ENCODE measurements around the gene POTEM. TPM values are rescaled to one million over a fixed set of nuclear protein-coding genes. Genes with fewer than 3 reads are reported as not detected.
"Not testable (repeated sequence)": the region's sequence is repeated elsewhere in the genome, so short reads cannot be mapped to it uniquely, and the experiment has no call there.

The POTEM gene
- total RNA-seq, 1 experiment from 2014 or later: not detected

DNA sequence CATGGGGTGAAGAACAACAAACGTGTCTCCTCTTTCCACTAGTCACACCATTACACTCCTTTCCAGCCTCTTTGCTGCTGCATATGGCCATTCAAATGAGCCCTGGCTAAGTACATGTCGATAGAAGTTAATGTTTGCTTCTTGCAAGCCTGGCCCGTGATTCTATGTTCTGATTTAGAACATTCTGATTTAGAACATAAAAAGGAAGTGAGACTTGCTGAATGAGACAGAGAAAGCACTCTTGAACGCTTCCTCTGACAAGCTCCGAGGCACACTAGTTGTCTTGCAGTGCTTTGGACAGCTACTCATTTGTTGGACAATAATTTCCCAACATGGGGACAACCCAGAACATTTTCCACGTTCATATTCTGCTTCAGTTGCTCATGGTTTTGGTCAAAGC is 5.1 kb upstream of the POTEM start:
- CTCF ChIA-PET; H3K9me3 Mint-ChIP-seq (ENCODE audit: low read depth, unreplicated experiment); DNase-seq; H3K27me3 Mint-ChIP-seq (ENCODE audit: unreplicated experiment); H3K36me3 Mint-ChIP-seq (ENCODE audit: insufficient read depth, unreplicated experiment); BruUV-seq (replicated peaks); intact Hi-C loops (cut with micrococcal nuclease; ENCODE audit: unreplicated experiment); H3K27ac Mint-ChIP-seq (ENCODE audit: unreplicated experiment); H3K4me1 Mint-ChIP-seq (ENCODE audit: low read depth, unreplicated experiment); H3K4me3 Mint-ChIP-seq (ENCODE audit: low read depth, unreplicated experiment): not testable (repeated sequence)

DNA sequence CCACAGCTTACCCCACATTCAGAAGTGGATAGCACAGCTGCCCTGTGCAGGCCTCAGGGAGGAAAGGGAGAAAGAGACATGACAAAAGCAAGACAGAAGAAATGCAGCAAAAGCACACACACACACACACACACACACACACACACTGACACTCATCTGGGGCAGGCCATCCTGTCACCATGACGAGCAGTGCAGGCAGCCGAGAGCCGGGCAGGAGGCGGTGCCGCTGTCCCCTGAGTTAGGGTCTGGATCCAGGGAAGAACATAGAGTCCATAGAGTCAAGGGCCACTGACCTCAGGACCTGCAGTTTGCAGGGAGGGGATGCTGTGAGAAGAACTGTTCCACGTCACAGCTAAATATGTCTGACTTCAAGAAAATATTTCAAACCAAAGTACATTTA is 4.0 kb upstream of the POTEM start:
- H3K36me3 Mint-ChIP-seq (ENCODE audit: insufficient read depth, unreplicated experiment); intact Hi-C loops (cut with micrococcal nuclease; ENCODE audit: unreplicated experiment); H3K27me3 Mint-ChIP-seq (ENCODE audit: unreplicated experiment); H3K4me1 Mint-ChIP-seq (ENCODE audit: low read depth, unreplicated experiment); H3K27ac Mint-ChIP-seq (ENCODE audit: unreplicated experiment); DNase-seq; CTCF ChIA-PET; H3K9me3 Mint-ChIP-seq (ENCODE audit: low read depth, unreplicated experiment); H3K4me3 Mint-ChIP-seq (ENCODE audit: low read depth, unreplicated experiment); BruUV-seq (replicated peaks): not testable (repeated sequence)

DNA sequence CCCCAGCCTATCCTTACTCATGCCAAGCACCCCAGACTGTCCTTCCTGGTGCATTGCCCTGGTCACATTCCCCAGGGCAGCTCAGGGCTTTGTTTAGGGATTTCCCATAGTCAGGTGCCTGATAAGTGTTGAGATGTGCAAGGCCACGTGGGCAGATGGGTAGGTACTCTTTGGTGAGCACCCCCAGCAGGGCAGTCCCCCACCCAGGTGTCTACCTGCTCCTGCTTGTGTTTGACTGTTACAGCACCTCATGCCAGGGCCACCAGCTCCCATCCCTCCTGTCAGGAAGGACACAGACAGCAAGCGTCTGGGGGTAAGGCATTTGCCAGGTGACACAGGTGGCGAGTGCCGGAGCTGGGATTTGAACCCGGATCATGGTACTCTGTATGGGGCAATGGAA is 2.4 kb upstream of the POTEM start:
- H3K27ac Mint-ChIP-seq (ENCODE audit: unreplicated experiment); H3K36me3 Mint-ChIP-seq (ENCODE audit: insufficient read depth, unreplicated experiment); H3K27me3 Mint-ChIP-seq (ENCODE audit: unreplicated experiment); intact Hi-C loops (cut with micrococcal nuclease; ENCODE audit: unreplicated experiment); H3K4me1 Mint-ChIP-seq (ENCODE audit: low read depth, unreplicated experiment); CTCF ChIA-PET; DNase-seq; H3K9me3 Mint-ChIP-seq (ENCODE audit: low read depth, unreplicated experiment); H3K4me3 Mint-ChIP-seq (ENCODE audit: low read depth, unreplicated experiment); BruUV-seq (replicated peaks): not testable (repeated sequence)

DNA sequence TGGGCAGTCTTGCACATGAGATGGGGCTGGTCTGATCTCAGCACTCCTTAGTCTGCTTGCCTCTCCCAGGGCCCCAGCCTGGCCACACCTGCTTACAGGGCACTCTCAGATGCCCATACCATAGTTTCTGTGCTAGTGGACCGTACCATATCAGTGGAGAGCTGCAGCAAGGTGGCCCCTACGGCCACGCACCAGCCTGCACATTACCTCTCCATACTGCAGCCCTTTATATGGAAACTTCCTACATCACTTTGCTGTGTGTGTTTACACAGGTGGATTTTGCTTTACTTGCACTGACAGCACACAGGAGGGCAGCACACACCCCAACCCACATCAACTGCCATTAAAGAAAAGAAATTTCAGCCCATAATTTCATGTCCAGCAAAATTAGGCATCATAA is 35.3 kb downstream of the POTEM start:
- H3K36me3 Mint-ChIP-seq (ENCODE audit: insufficient read depth, unreplicated experiment); H3K9me3 Mint-ChIP-seq (ENCODE audit: low read depth, unreplicated experiment); H3K4me1 Mint-ChIP-seq (ENCODE audit: low read depth, unreplicated experiment); H3K4me3 Mint-ChIP-seq (ENCODE audit: low read depth, unreplicated experiment); intact Hi-C loops (cut with micrococcal nuclease; ENCODE audit: unreplicated experiment); DNase-seq; H3K27me3 Mint-ChIP-seq (ENCODE audit: unreplicated experiment); H3K27ac Mint-ChIP-seq (ENCODE audit: unreplicated experiment); BruUV-seq (replicated peaks); CTCF ChIA-PET: not testable (repeated sequence)

GRCh38 chr14:19006490-19006889 is 39.3 kb downstream of the POTEM start:
- H3K4me1 Mint-ChIP-seq (ENCODE audit: low read depth, unreplicated experiment); H3K36me3 Mint-ChIP-seq (ENCODE audit: insufficient read depth, unreplicated experiment); H3K4me3 Mint-ChIP-seq (ENCODE audit: low read depth, unreplicated experiment); intact Hi-C loops (cut with micrococcal nuclease; ENCODE audit: unreplicated experiment); H3K27ac Mint-ChIP-seq (ENCODE audit: unreplicated experiment); CTCF ChIA-PET; DNase-seq; BruUV-seq (replicated peaks); H3K9me3 Mint-ChIP-seq (ENCODE audit: low read depth, unreplicated experiment); H3K27me3 Mint-ChIP-seq (ENCODE audit: unreplicated experiment): not testable (repeated sequence)

DNA sequence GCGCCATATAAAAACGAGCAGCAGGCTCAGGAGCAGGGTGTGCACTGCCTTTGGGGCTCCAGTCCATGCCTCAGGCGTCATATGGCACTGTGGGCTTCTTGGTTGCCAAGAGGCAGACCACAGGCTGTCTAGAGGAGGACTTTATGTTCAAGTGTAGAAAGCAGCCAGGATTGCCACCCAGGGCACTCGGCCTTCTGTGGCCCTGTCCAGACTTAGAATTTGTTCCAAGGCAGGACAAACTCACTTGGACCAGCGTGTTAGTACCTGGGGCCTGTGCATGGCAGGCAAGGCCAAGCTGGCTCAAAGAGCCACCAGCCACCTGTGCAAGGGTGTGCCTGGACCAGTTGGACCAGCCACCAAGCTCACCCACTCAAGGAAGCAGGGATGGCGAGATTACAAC is 40.4 kb downstream of the POTEM start:
- CTCF ChIA-PET; intact Hi-C loops (cut with micrococcal nuclease; ENCODE audit: unreplicated experiment); H3K4me3 Mint-ChIP-seq (ENCODE audit: low read depth, unreplicated experiment); H3K9me3 Mint-ChIP-seq (ENCODE audit: low read depth, unreplicated experiment); H3K4me1 Mint-ChIP-seq (ENCODE audit: low read depth, unreplicated experiment); DNase-seq; H3K27me3 Mint-ChIP-seq (ENCODE audit: unreplicated experiment); BruUV-seq (replicated peaks); H3K36me3 Mint-ChIP-seq (ENCODE audit: insufficient read depth, unreplicated experiment); H3K27ac Mint-ChIP-seq (ENCODE audit: unreplicated experiment): not testable (repeated sequence)

DNA sequence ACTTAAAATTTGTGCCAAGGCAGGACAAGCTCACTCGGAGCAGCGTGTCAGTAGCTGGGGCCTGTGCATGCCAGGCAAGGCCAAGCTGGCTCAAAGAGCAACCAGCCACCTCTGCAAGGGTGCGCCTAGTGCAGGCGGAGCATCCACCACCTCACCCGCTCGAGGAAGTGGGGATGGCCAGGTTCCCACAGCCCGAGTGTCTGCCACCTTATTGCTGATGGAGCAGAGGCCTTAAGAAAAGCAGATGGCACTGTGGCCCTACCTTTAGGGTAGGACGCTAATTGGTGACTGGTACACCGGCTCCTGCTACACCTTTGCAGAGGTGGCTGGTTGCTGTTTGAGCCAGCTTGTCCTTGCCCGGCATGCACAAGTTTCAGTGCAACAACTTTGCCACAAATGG is 43.8 kb downstream of the POTEM start:
- H3K27ac Mint-ChIP-seq (ENCODE audit: unreplicated experiment); H3K4me1 Mint-ChIP-seq (ENCODE audit: low read depth, unreplicated experiment); H3K4me3 Mint-ChIP-seq (ENCODE audit: low read depth, unreplicated experiment); H3K27me3 Mint-ChIP-seq (ENCODE audit: unreplicated experiment); intact Hi-C loops (cut with micrococcal nuclease; ENCODE audit: unreplicated experiment); H3K36me3 Mint-ChIP-seq (ENCODE audit: insufficient read depth, unreplicated experiment); CTCF ChIA-PET; BruUV-seq (replicated peaks); H3K9me3 Mint-ChIP-seq (ENCODE audit: low read depth, unreplicated experiment); DNase-seq: not testable (repeated sequence)

DNA sequence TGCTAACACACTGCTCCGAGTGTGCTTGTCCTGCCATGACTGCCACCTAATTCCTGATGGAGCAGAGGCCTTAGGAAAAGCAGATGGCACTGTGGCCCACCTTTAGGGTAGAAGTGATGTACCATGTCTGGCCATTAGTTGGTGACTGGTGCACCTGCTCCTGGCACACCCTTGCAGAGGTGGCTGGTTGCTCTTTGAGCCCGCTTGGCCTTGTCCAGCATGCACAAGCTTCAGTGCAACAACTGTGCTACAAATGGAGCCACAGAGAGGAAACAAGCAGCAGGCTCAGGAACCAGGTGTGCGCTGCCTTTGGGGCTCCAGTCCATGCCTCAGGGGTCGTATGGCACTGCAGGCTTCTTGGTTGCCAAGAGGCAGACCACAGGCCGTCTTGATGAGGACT is 44.5 kb downstream of the POTEM start:
- CTCF ChIA-PET: not testable (repeated sequence)

GRCh38 chr14:19015185-19015584 is 48.0 kb downstream of the POTEM start:
- CTCF ChIA-PET; H3K4me1 Mint-ChIP-seq (ENCODE audit: low read depth, unreplicated experiment); BruUV-seq (replicated peaks); H3K9me3 Mint-ChIP-seq (ENCODE audit: low read depth, unreplicated experiment); H3K27me3 Mint-ChIP-seq (ENCODE audit: unreplicated experiment); intact Hi-C loops (cut with micrococcal nuclease; ENCODE audit: unreplicated experiment); H3K36me3 Mint-ChIP-seq (ENCODE audit: insufficient read depth, unreplicated experiment); H3K27ac Mint-ChIP-seq (ENCODE audit: unreplicated experiment); DNase-seq; H3K4me3 Mint-ChIP-seq (ENCODE audit: low read depth, unreplicated experiment): not testable (repeated sequence)

More for the DNA sequence above, 44.5 kb downstream of the POTEM start:
- H3K36me3 Mint-ChIP-seq (ENCODE audit: insufficient read depth, unreplicated experiment); intact Hi-C loops (cut with micrococcal nuclease; ENCODE audit: unreplicated experiment); H3K27ac Mint-ChIP-seq (ENCODE audit: unreplicated experiment); H3K4me1 Mint-ChIP-seq (ENCODE audit: low read depth, unreplicated experiment); H3K27me3 Mint-ChIP-seq (ENCODE audit: unreplicated experiment); BruUV-seq (replicated peaks); H3K4me3 Mint-ChIP-seq (ENCODE audit: low read depth, unreplicated experiment); H3K9me3 Mint-ChIP-seq (ENCODE audit: low read depth, unreplicated experiment); DNase-seq: not testable (repeated sequence)

DNA sequence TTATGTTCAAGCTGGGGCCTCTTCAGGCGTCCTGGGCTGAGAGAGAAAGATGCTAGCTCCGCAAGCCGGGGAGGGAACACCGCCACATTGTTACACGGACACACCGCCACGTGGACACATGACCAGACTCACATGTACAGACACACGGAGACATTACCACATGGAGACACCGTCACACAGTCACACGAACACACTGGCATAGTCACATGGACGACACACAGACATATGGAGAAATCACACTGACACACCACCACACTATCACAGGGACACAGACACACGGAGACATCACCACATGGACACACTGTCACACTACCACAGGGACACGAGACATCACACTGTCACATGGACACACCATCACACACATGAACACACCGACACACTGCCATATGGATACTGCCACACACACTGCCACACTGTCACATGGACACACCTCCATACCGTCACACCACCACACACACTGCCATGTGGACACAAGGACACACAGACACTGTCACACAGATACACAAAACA is 57.9 kb downstream of the POTEM start:
- H3K9me3 Mint-ChIP-seq (ENCODE audit: low read depth, unreplicated experiment); H3K4me3 Mint-ChIP-seq (ENCODE audit: low read depth, unreplicated experiment); H3K36me3 Mint-ChIP-seq (ENCODE audit: insufficient read depth, unreplicated experiment); BruUV-seq (replicated peaks); intact Hi-C loops (cut with micrococcal nuclease; ENCODE audit: unreplicated experiment); CTCF ChIA-PET; H3K27ac Mint-ChIP-seq (ENCODE audit: unreplicated experiment); DNase-seq; H3K4me1 Mint-ChIP-seq (ENCODE audit: low read depth, unreplicated experiment); H3K27me3 Mint-ChIP-seq (ENCODE audit: unreplicated experiment): not testable (repeated sequence)
